22Rv1 (cell line): Measurements from ENCODE around the gene FES.

ENCODE experiments used
- CTCF ChIP-seq: fragments of 450-650 bp; IDR thresholded peaks from 2 replicates; pipeline ENCODE4 v1.5.1; 2017; ENCODE audit warnings: mild to moderate bottlenecking
- ZFX ChIP-seq: fragments of 450-650 bp; IDR thresholded peaks from 2 replicates; pipeline ENCODE4 v1.6.1; 2017; ENCODE audit warnings: antibody characterized with exemption, borderline replicate concordance

- TF ChIP-seq CTCF: no peak
- TF ChIP-seq ZFX: no peak
Observed at GRCh38 chr15:90889736-90890456, 5.6 kb downstream of the FES start.
